Cardiac muscle cell (in vitro differentiated cells and primary cell): Measurements from ENCODE around the gene DHFR2. TPM values are rescaled to one million over a fixed set of nuclear protein-coding genes. Genes with fewer than 3 reads are reported as not detected.
"Not testable (repeated sequence)": the region's sequence is repeated elsewhere in the genome, so short reads cannot be mapped to it uniquely, and the experiment has no call there.

Experiments
- DNase-seq, 2 donors: peaks; one replicate each; pipeline versions ENCODE4 v3.0.0 to v3.0.0-alpha.2; 2010 to 2017; ENCODE audit warnings: low read depth in 1 of 2, low spot score in 1 of 2
- H3K27ac ChIP-seq: fragments of 200-600 bp; sonication (generic); 2 replicates; pipeline ENCODE4 v1.5.1; 2016
- H3K27me3 ChIP-seq: fragments of 200-600 bp; sonication (generic); 2 replicates; pipeline ENCODE4 v1.6.0; 2016; ENCODE audit warnings: control low read depth
- H3K36me3 ChIP-seq: fragments of 200-600 bp; sonication (generic); 2 replicates; pipeline ENCODE4 v1.5.1; 2016; ENCODE audit warnings: control low read depth
- H3K4me1 ChIP-seq: fragments of 200-600 bp; sonication (generic); 2 replicates; pipeline ENCODE4 v1.8.1; 2017; ENCODE audit warnings: low read depth, mild to moderate bottlenecking, mixed run types
- H3K4me3 ChIP-seq: fragments of 200-600 bp; sonication (generic); 2 replicates; pipeline ENCODE4 v1.5.1; 2016; ENCODE audit warnings: mild to moderate bottlenecking
- H3K9me3 ChIP-seq: fragments of 200-600 bp; sonication (generic); 2 replicates; pipeline ENCODE4 v1.5.1; 2017; ENCODE audit warnings: low read depth, mild to moderate bottlenecking, control low read depth
- CTCF ChIP-seq: IDR thresholded peaks from 2 replicates; pipeline ENCODE4 v1.5.1; 2012; ENCODE audit warnings: low read depth, mild to moderate bottlenecking, low read length
- polyA plus RNA-seq: library from polyadenylated mRNA; unstranded; fragments of >200 nt; fragmentation: Nextera tagmentation; extraction: Ambion mirVana; gene quantifications from 2 replicates; pipeline ENCODE4 v1.2.1, GENCODE V29; 2016
- total RNA-seq: library from RNA; depleted of rRNA; stranded (reverse); fragments of >200 nt; gene quantifications from 2 replicates; pipeline ENCODE4 v1.2.3, GENCODE V29; 2016

The DHFR2 gene
- total and polyA plus RNA-seq, 2 experiments from 2014 or later: 1.5 to 3.4 TPM

DNA sequence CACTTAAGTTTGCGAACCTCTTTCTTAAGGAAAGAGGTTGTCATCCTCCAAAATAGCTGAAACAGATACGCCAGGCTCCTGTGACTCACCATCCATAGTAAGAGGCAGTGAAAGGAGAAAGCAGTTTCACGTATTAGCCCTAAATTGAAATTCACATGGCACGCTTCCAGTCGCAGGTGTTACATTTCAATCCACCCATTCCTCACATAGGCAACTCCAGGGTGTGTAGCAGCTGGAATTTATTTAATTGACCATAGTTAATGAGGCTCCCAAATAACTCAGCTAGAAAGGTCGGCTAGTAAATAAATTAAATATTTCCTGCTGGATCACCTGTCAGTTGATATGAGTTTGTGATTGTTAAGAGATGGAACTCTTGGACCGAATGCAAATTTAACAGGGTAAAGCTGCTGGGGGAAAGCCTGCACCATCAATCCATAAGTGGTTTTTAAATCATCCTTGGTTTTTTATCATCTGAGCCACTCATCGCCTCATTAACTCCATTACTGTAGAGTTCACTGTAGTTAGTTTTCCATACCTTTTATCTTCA, 19.7 kb upstream of the DHFR2 start:
- no peaks in the 10 kb centered on the region for H3K4me1 ChIP-seq
- H3K27ac ChIP-seq: no peak overlapping the region
- H3K27me3 ChIP-seq: no peaks in the 10 kb centered on the region
- no peak for DNase-seq
- TF ChIP-seq CTCF: no peak
- no peaks in the 10 kb centered on the region for H3K9me3 ChIP-seq
- peaks cover 10% of the 10 kb centered on the region for H3K36me3 ChIP-seq
- no peak overlapping the region for H3K4me3 ChIP-seq

DNA sequence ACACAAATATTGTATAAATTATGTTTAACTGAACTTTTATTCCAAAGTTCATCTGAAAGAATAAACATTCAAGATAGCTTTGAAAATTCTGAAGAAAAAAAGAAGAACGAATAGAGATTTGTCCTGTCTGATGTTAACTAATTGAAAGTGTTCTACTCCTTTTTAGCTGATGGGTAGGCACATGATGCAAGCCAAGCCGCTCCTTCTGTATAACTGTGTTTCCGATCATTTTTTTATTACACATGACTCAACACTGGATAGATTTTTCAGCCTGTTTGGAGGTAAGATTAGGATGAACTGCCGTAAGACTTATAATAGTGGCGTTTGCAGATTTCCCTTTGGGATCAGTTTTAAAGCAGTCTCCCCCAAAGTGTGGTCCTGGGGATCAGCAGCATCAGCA, 19.2 kb upstream of the DHFR2 start:
- Histone ChIP-seq H3K4me3 (no peak overlapping the region), H3K4me1 (no peaks in the 10 kb centered on the region), H3K27ac (no peak overlapping the region), H3K9me3 (no peaks in the 10 kb centered on the region), H3K36me3 (peaks cover 10% of the 10 kb centered on the region), H3K27me3 (no peaks in the 10 kb centered on the region)
- no peak for DNase-seq
- TF ChIP-seq CTCF: no peak

DNA sequence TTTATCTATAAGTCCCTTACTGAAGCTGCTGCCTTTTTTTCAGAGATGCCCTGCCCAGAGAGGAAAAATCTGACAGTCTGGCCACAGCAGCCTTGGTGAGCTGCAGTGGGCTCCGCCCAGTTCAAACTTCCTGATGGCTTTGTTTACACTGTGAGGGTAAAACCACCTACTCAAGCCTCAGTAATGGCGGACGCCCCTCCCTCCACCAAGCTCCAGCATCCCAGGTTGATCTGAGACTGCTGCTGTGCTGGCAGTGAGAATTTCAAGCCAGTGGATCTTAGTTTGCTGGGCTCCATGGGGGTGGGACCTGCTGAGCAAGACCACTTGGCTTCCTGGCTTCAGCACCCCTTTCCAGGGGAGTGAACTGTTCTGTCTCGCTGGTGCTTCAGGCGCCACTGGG, 17.8 kb upstream of the DHFR2 start:
- H3K9me3 ChIP-seq, H3K27me3 ChIP-seq, H3K27ac ChIP-seq, H3K4me1 ChIP-seq, DNase-seq, H3K4me3 ChIP-seq, H3K36me3 ChIP-seq: not testable (repeated sequence)

- TF ChIP-seq CTCF: no peak
- H3K27me3 ChIP-seq: no peaks in the 10 kb centered on the region
- no peak overlapping the region for H3K27ac ChIP-seq
- no peaks in the 10 kb centered on the region for H3K36me3 ChIP-seq
- DNase-seq: no peak
- no peaks in the 10 kb centered on the region for H3K4me1 ChIP-seq
- H3K9me3 ChIP-seq: no peaks in the 10 kb centered on the region
- H3K4me3 ChIP-seq: no peak overlapping the region
Measured at GRCh38 chr3:94076055-94076454, 13.3 kb upstream of the DHFR2 start.

DNA sequence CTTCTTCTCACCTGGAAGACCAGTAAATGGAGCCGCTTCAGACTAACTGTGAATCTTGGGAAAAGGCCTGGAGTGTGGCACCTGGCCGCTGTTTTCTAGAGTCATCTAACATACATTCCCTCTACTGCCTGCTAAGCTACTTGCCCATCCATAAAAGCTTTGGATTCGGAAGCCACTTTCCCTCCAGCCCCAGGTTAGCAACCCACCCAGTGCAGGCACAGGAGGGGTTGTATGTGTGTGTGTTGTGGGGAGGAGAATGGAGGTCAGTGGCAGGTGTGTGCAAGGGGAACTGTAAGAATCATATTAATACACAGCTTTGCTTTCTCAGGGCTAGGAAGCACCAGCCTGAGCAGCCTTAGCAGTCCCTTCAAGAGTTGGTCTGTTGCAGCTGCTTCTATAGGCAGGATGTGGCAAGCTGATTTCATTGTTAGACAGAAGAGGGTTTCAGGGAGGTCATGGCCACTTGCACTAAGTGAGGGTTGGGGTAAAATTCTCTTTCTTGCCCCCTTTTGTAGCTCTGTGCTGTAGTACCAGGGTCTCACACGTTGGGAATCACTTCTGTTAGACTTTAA, 9.1 kb upstream of the DHFR2 start:
- Histone ChIP-seq H3K4me3 (no peak overlapping the region), H3K27ac (no peak overlapping the region), H3K9me3 (no peaks in the 10 kb centered on the region), H3K27me3 (no peaks in the 10 kb centered on the region), H3K36me3 (no peaks in the 10 kb centered on the region), H3K4me1 (no peaks in the 10 kb centered on the region)
- no peak for TF ChIP-seq CTCF
- no peak for DNase-seq

- no peaks in the 10 kb centered on the region for H3K36me3 ChIP-seq
- H3K9me3 ChIP-seq: no peaks in the 10 kb centered on the region
- no peak for DNase-seq
- no peak overlapping the region for H3K4me3 ChIP-seq
- H3K27me3 ChIP-seq: no peaks in the 10 kb centered on the region
- H3K27ac ChIP-seq: no peak overlapping the region
- TF ChIP-seq CTCF: no peak
- no peaks in the 10 kb centered on the region for H3K4me1 ChIP-seq
Measured at GRCh38 chr3:94070341-94070911, 7.7 kb upstream of the DHFR2 start.
